Progenitor cell of endocrine pancreas (in vitro differentiated cells): Measurements from ENCODE around the gene CCDC137. TPM values are rescaled to one million over a fixed set of nuclear protein-coding genes. Genes with fewer than 3 reads are reported as not detected.

ENCODE experiments used
- DNase-seq: peaks from one replicate; pipeline ENCODE4 v3.0.0; 2021; ENCODE audit warnings: low spot score; ENCODE audit not compliant: unreplicated experiment
- H3K27ac Mint-ChIP-seq: 2 replicates; pipeline ENCODE4 v1.8.0; 2021; ENCODE audit warnings: mild to moderate bottlenecking, moderate library complexity, mixed read lengths
- H3K27me3 Mint-ChIP-seq: 2 replicates; pipeline ENCODE4 v1.8.0; 2021; ENCODE audit warnings: mixed read lengths
- H3K36me3 Mint-ChIP-seq: 2 replicates; pipeline ENCODE4 v1.8.0; 2022; ENCODE audit warnings: mixed read lengths; ENCODE audit not compliant: insufficient read depth
- H3K4me1 Mint-ChIP-seq: 2 replicates; pipeline ENCODE4 v1.8.0; 2021; ENCODE audit warnings: low read depth, mixed read lengths
- H3K4me3 Mint-ChIP-seq: 2 replicates; pipeline ENCODE4 v1.8.0; 2021; ENCODE audit warnings: low read depth, mild to moderate bottlenecking, moderate library complexity, mixed read lengths
- H3K9me3 Mint-ChIP-seq: 2 replicates; pipeline ENCODE4 v1.8.0; 2021; ENCODE audit warnings: low read depth, mixed read lengths
- total RNA-seq: library from RNA; stranded (reverse); gene quantifications from 2 replicates; pipeline ENCODE4 v1.2.1, GENCODE V29; 2021
- TF ChIP-seq, protein P1 (sequence below): fragments of 200-600 bp; sonication (generic); IDR thresholded peaks from one replicate; pipeline ENCODE4 v1.5.0; 2021; ENCODE audit warnings: antibody characterized with exemption, mild to moderate bottlenecking; ENCODE audit not compliant: unreplicated experiment

The CCDC137 gene
- total RNA-seq, 1 donor from 2014 or later = 26.6 TPM

- Mint-ChIP-seq H3K36me3 (peaks cover 6% of the 10 kb centered on the region), H3K4me3 (peak overlapping the region; percentile 96), H3K4me1 (peaks cover 18% of the 10 kb centered on the region), H3K27ac (peak overlapping the region; percentile 96), H3K27me3 (no peaks in the 10 kb centered on the region), H3K9me3 (no peaks in the 10 kb centered on the region)
- no peak for DNase-seq
- TF ChIP-seq, protein P1, sequence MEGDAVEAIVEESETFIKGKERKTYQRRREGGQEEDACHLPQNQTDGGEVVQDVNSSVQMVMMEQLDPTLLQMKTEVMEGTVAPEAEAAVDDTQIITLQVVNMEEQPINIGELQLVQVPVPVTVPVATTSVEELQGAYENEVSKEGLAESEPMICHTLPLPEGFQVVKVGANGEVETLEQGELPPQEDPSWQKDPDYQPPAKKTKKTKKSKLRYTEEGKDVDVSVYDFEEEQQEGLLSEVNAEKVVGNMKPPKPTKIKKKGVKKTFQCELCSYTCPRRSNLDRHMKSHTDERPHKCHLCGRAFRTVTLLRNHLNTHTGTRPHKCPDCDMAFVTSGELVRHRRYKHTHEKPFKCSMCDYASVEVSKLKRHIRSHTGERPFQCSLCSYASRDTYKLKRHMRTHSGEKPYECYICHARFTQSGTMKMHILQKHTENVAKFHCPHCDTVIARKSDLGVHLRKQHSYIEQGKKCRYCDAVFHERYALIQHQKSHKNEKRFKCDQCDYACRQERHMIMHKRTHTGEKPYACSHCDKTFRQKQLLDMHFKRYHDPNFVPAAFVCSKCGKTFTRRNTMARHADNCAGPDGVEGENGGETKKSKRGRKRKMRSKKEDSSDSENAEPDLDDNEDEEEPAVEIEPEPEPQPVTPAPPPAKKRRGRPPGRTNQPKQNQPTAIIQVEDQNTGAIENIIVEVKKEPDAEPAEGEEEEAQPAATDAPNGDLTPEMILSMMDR = no peak
Observed at GRCh38 chr17:81666092-81666341, 520 bp upstream of the CCDC137 start.

- Mint-ChIP-seq H3K9me3 (no peaks in the 10 kb centered on the region), H3K4me1 (peaks cover 18% of the 10 kb centered on the region), H3K27me3 (no peaks in the 10 kb centered on the region), H3K36me3 (peaks cover 10% of the 10 kb centered on the region), H3K27ac (peak overlapping the region; percentile 20), H3K4me3 (peak overlapping the region; percentile 96)
- TF ChIP-seq, protein P1 = no peak
- DNase-seq = no peak
Observed at GRCh38 chr17:81667754-81668153, 1.2 kb downstream of the CCDC137 start.

GRCh38 chr17:81672504-81672903 is 6.0 kb downstream of the CCDC137 start:
- H3K27ac Mint-ChIP-seq = no peak overlapping the region
- peaks cover 10% of the 10 kb centered on the region for H3K4me1 Mint-ChIP-seq
- H3K27me3 Mint-ChIP-seq = no peaks in the 10 kb centered on the region
- no peaks in the 10 kb centered on the region for H3K9me3 Mint-ChIP-seq
- TF ChIP-seq, protein P1 = no peak
- H3K36me3 Mint-ChIP-seq = peaks cover 14% of the 10 kb centered on the region
- H3K4me3 Mint-ChIP-seq = no peak overlapping the region
- DNase-seq = no peak

GRCh38 chr17:81672954-81673353 is 6.4 kb downstream of the CCDC137 start:
- peaks cover 9% of the 10 kb centered on the region for H3K36me3 Mint-ChIP-seq

DNA sequence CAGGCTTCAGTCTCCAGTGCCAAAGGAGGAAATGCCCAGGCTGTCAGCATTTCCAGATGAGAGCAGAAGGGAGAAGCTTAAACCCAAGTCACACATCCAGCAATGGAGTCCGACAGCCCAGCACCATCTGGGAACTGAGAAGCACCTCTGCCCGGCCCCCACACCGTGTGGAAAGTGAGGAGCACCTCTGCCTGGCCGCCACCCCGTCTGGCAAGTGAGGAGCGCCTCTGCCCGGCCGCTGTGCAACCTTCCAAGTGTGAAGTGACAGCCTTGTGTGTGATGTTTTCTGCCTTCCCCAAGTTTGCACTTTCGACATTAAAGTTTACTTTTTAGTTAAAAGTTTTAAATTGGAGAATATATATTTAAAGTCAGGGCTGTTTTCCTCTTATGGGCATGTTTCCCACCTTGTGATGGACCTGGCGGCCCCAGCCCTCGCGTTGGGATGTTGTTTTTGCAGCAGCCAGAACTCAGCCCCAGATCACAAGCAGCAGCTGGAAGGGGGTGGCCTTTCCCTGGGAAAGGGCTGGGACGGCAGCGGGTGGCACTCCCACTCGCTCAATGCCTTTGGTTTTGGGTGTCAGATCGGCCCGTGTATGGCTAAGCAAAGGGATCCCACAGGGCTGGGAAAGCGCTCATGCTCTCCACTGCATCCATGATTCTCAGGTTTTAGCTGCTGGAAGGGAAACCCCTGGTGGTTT is 7.2 kb downstream of the CCDC137 start:
- no peaks in the 10 kb centered on the region for H3K9me3 Mint-ChIP-seq
- peaks cover 9% of the 10 kb centered on the region for H3K36me3 Mint-ChIP-seq

More at GRCh38 chr17:81672954-81673353, 6.4 kb downstream of the CCDC137 start:
- no peak for DNase-seq
- no peak overlapping the region for H3K4me3 Mint-ChIP-seq
- H3K27ac Mint-ChIP-seq = no peak overlapping the region
- H3K9me3 Mint-ChIP-seq = no peaks in the 10 kb centered on the region
- peaks cover 6% of the 10 kb centered on the region for H3K4me1 Mint-ChIP-seq
- TF ChIP-seq, protein P1 = no peak
- no peaks in the 10 kb centered on the region for H3K27me3 Mint-ChIP-seq

More for the DNA sequence above, 7.2 kb downstream of the CCDC137 start:
- H3K4me3 Mint-ChIP-seq = no peak overlapping the region
- H3K27me3 Mint-ChIP-seq = no peaks in the 10 kb centered on the region
- TF ChIP-seq, protein P1 = no peak
- DNase-seq = no peak
- H3K27ac Mint-ChIP-seq = no peak overlapping the region
- H3K4me1 Mint-ChIP-seq = peaks cover 3% of the 10 kb centered on the region
